Neuronal stem cell (in vitro differentiated cells): ENCODE results near the gene POLR3G.
A peak's percentile ranks its signal among the peaks of the same experiment; 100 is the strongest.

Experiments used
- DNase-seq: peaks from one replicate; pipeline ENCODE4 v3.0.0-alpha.2; 2013; ENCODE audit warnings: low spot score
- H2AFZ ChIP-seq: one replicate; pipeline ENCODE4 v1.6.1; 2013; ENCODE audit warnings: mild to moderate bottlenecking, low read length, inconsistent platforms
- H2AK5ac ChIP-seq: 2 replicates; pipeline ENCODE4 v1.6.1; 2013; ENCODE audit warnings: low read depth, mild to moderate bottlenecking, inconsistent platforms, low read length, moderate library complexity, mixed read lengths
- H2BK120ac ChIP-seq: 2 replicates; pipeline ENCODE4 v1.6.1; 2013; ENCODE audit warnings: low read depth, mild to moderate bottlenecking, inconsistent platforms, low read length, moderate library complexity, mixed read lengths
- H2BK12ac ChIP-seq: one replicate; pipeline ENCODE4 v1.6.1; 2013; ENCODE audit warnings: low read length, inconsistent platforms
- H2BK15ac ChIP-seq: 2 replicates; pipeline ENCODE4 v1.6.1; 2013; ENCODE audit warnings: mild to moderate bottlenecking, low read length, inconsistent platforms, mixed read lengths
- H2BK5ac ChIP-seq: one replicate; pipeline ENCODE4 v1.6.1; 2013; ENCODE audit warnings: inconsistent platforms, mild to moderate bottlenecking, low read length, moderate library complexity
- H3K14ac ChIP-seq: one replicate; pipeline ENCODE4 v1.6.1; 2013; ENCODE audit warnings: low read length, inconsistent platforms
- H3K18ac ChIP-seq: 2 replicates; pipeline ENCODE4 v1.6.1; 2013; ENCODE audit warnings: low read length, inconsistent platforms
- H3K23ac ChIP-seq: 2 replicates; pipeline ENCODE4 v1.6.1; 2013; ENCODE audit warnings: low read depth, mild to moderate bottlenecking, mixed read lengths, low read length, inconsistent platforms; ENCODE audit not compliant: poor library complexity
- H3K27ac ChIP-seq: replicated peaks from 3 replicates; pipeline ENCODE4 v1.5.1; 2013; ENCODE audit warnings: low read length, inconsistent platforms
- H3K27me3 ChIP-seq, 3 experiments: 2 replicates each; pipeline ENCODE4 v1.6.1; 2013; ENCODE audit warnings: low read length in 3 of 3, mild to moderate bottlenecking in 2 of 3, inconsistent platforms in 1 of 3, low read depth in 1 of 3, mixed read lengths in 1 of 3, moderate library complexity in 1 of 3; ENCODE audit not compliant: control insufficient read depth in 3 of 3, insufficient read depth in 3 of 3
- H3K36me3 ChIP-seq, 2 donors: replicated peaks in 1 of 2; 2 replicates each; pipeline ENCODE4 v1.6.1; 2013; ENCODE audit warnings: low read length in 2 of 2; ENCODE audit not compliant: control insufficient read depth in 2 of 2, insufficient read depth in 2 of 2
- H3K4ac ChIP-seq: 2 replicates; pipeline ENCODE4 v1.6.1; 2013; ENCODE audit warnings: inconsistent platforms, mild to moderate bottlenecking, low read length, moderate library complexity
- H3K4me1 ChIP-seq, 2 donors: 1 replicate in 1 of 2; 2 replicates in 1 of 2; pipeline ENCODE4 v1.6.1; 2013; ENCODE audit warnings: low read length in 2 of 2, low read depth in 1 of 2; ENCODE audit not compliant: control insufficient read depth in 2 of 2, insufficient read depth in 1 of 2
- H3K4me2 ChIP-seq: one replicate; pipeline ENCODE4 v1.6.1; 2013; ENCODE audit warnings: mild to moderate bottlenecking, low read length, inconsistent platforms; ENCODE audit not compliant: insufficient read depth, poor library complexity, severe bottlenecking
- H3K4me3 ChIP-seq, 2 donors: 2 replicates each; pipeline ENCODE4 v1.5.1; 2013; ENCODE audit warnings: low read length in 2 of 2, mild to moderate bottlenecking in 2 of 2, inconsistent platforms in 1 of 2, moderate library complexity in 1 of 2
- H3K79me1 ChIP-seq: one replicate; pipeline ENCODE4 v1.6.1; 2013; ENCODE audit warnings: low read depth, mild to moderate bottlenecking, inconsistent platforms, low read length, moderate library complexity
- H3K9ac ChIP-seq: one replicate; pipeline ENCODE4 v1.6.1; 2013; ENCODE audit warnings: mild to moderate bottlenecking, low read depth, low read length, inconsistent platforms; ENCODE audit not compliant: poor library complexity
- H3K9me3 ChIP-seq, 2 donors: replicated peaks in 1 of 2; 2 replicates each; pipeline versions ENCODE3 to v1.6.1; 2013; ENCODE audit warnings: low read length in 2 of 2, mild to moderate bottlenecking in 2 of 2, inconsistent platforms in 1 of 2, low read depth in 1 of 2, mixed read lengths in 1 of 2, moderate library complexity in 1 of 2; ENCODE audit not compliant: control insufficient read depth in 2 of 2, insufficient read depth in 1 of 2
- H4K8ac ChIP-seq: one replicate; pipeline ENCODE4 v1.6.1; 2013; ENCODE audit warnings: low read depth, mild to moderate bottlenecking, inconsistent platforms, low read length, moderate library complexity
- H4K91ac ChIP-seq: one replicate; pipeline ENCODE4 v1.6.1; 2013; ENCODE audit warnings: low read length, low read depth, mild to moderate bottlenecking, inconsistent platforms; ENCODE audit not compliant: poor library complexity
- WGBS, 2 donors: extraction: QIAGEN DNeasy Blood & Tissue Kit; methylation state at CpG; one replicate each; pipeline ENCODE4 v1.1.7; 2013; ENCODE audit warnings: missing lambda C conversion rate in 2 of 2, mixed read lengths in 1 of 2; ENCODE audit not compliant: insufficient read length in 2 of 2, insufficient replicate concordance in 1 of 2; ENCODE audit errors: extremely low coverage in 2 of 2; 5-methylcytosine and 5-hydroxymethylcytosine counted together

Gene POLR3G

GRCh38 chr5:90554358-90555006 lies 79.8 kb downstream of the POLR3G start:
- Histone ChIP-seq H3K36me3 (no peaks in the 10 kb centered on the region), H2BK5ac (no peak overlapping the region), H3K4me3 (no peak overlapping the region), H2AFZ (peak overlapping the region; percentile 8), H3K79me1 (no peaks in the 10 kb centered on the region), H2AK5ac (no peak overlapping the region), H3K27ac (no peak overlapping the region), H4K91ac (no peak overlapping the region), H2BK15ac (no peak overlapping the region), H3K18ac (no peak overlapping the region), H3K4me2 (no peak overlapping the region), H3K9me3 (no peaks in the 10 kb centered on the region), H3K14ac (no peak overlapping the region), H3K27me3 (peaks cover 0 to 4% (median 0%) of the 10 kb centered on the region in 3 experiments), H3K4me1 (peaks cover 4 to 15% of the 10 kb centered on the region in 2 donors), H2BK12ac (no peak overlapping the region), H2BK120ac (no peak overlapping the region), H3K4ac (no peak overlapping the region), H3K23ac (no peak overlapping the region), H4K8ac (no peak overlapping the region), H3K9ac (no peak overlapping the region)
- no peak for DNase-seq
- WGBS, 2 donors: no CpG with 5 or more reads among the region's 4 CpGs

- DNase-seq: no peak
- Histone ChIP-seq H3K4me2 (no peak overlapping the region), H3K4me1 (peaks cover 4 to 19% of the 10 kb centered on the region in 2 donors), H3K9me3 (no peaks in the 10 kb centered on the region), H4K91ac (no peak overlapping the region), H3K79me1 (no peaks in the 10 kb centered on the region), H3K23ac (no peak overlapping the region), H3K4ac (no peak overlapping the region), H2BK12ac (no peak overlapping the region), H3K27me3 (peaks cover 0 to 4% (median 0%) of the 10 kb centered on the region in 3 experiments), H3K36me3 (no peaks in the 10 kb centered on the region), H2AK5ac (no peak overlapping the region), H2BK5ac (no peak overlapping the region), H3K9ac (no peak overlapping the region), H2AFZ (no peak overlapping the region), H3K4me3 (no peak overlapping the region), H3K14ac (no peak overlapping the region), H4K8ac (no peak overlapping the region), H3K27ac (no peak overlapping the region), H2BK15ac (no peak overlapping the region), H3K18ac (no peak overlapping the region), H2BK120ac (no peak overlapping the region)
These were observed 81.0 kb downstream of the POLR3G start for GRCh38 chr5:90555666-90556065.

- no CpG with 5 or more reads among the region's 9 CpGs for WGBS, 2 donors
- Histone ChIP-seq H3K14ac (no peak overlapping the region), H3K27me3 (peaks cover 0 to 4% (median 0%) of the 10 kb centered on the region in 3 experiments), H3K23ac (no peak overlapping the region), H3K9me3 (no peaks in the 10 kb centered on the region), H3K18ac (no peak overlapping the region), H3K9ac (no peak overlapping the region), H3K4me2 (peak overlapping the region; percentile 53), H3K4ac (no peak overlapping the region), H3K79me1 (no peaks in the 10 kb centered on the region), H3K36me3 (no peaks in the 10 kb centered on the region), H3K4me1 (peaks cover 6 to 32% of the 10 kb centered on the region in 2 donors), H2BK120ac (no peak overlapping the region), H2BK5ac (no peak overlapping the region), H4K91ac (no peak overlapping the region), H4K8ac (no peak overlapping the region), H2BK12ac (no peak overlapping the region), H2BK15ac (no peak overlapping the region), H2AFZ (peak overlapping the region; percentile 84), H3K27ac (no peak overlapping the region), H3K4me3 (peak overlapping the region in 1 of 2 donors; percentile 79), H2AK5ac (no peak overlapping the region)
- peak; percentile 4 for DNase-seq
These were observed 82.7 kb downstream of the POLR3G start for GRCh38 chr5:90557391-90557790.

GRCh38 chr5:90557871-90558270 lies 83.2 kb downstream of the POLR3G start:
- Histone ChIP-seq H2BK12ac (no peak overlapping the region), H3K27me3 (peaks cover 0 to 4% (median 0%) of the 10 kb centered on the region in 3 experiments), H4K91ac (no peak overlapping the region), H2AK5ac (no peak overlapping the region), H2BK120ac (no peak overlapping the region), H3K4ac (no peak overlapping the region), H2AFZ (peak overlapping the region; percentile 84), H3K18ac (no peak overlapping the region), H3K4me1 (peaks cover 7 to 36% of the 10 kb centered on the region in 2 donors), H3K14ac (no peak overlapping the region), H3K27ac (no peak overlapping the region), H3K23ac (no peak overlapping the region), H3K79me1 (no peaks in the 10 kb centered on the region), H2BK15ac (no peak overlapping the region), H3K4me2 (peak overlapping the region; percentile 78), H3K9me3 (no peaks in the 10 kb centered on the region), H3K9ac (no peak overlapping the region), H3K4me3 (peak overlapping the region; percentile 77 to 79), H2BK5ac (no peak overlapping the region), H4K8ac (no peak overlapping the region), H3K36me3 (no peaks in the 10 kb centered on the region)
- DNase-seq: no peak
- WGBS, 2 donors: no CpG with 5 or more reads among the region's 3 CpGs
